HEK293T (cell line): Measurements from ENCODE around the gene MXD3.
A peak's percentile ranks its signal among the peaks of the same experiment; 100 is the strongest.

Source experiments
- ARNT ChIP-seq: fragments of 450-650 bp; IDR thresholded peaks from 2 replicates; pipeline ENCODE4 v1.6.1; 2017; ENCODE audit warnings: mild to moderate bottlenecking
- ELF4 ChIP-seq: fragments of 450-650 bp; IDR thresholded peaks from 2 replicates; pipeline ENCODE4 v1.6.1; 2017; ENCODE audit warnings: antibody characterized with exemption
- FOXA1 ChIP-seq: fragments of 450-650 bp; IDR thresholded peaks from 2 replicates; pipeline ENCODE4 v1.6.1; 2016; ENCODE audit warnings: mild to moderate bottlenecking
- FOXK2 ChIP-seq: fragments of 450-650 bp; IDR thresholded peaks from 2 replicates; pipeline ENCODE4 v1.6.1; 2016; ENCODE audit warnings: mild to moderate bottlenecking
- FOXM1 ChIP-seq: fragments of 450-650 bp; IDR thresholded peaks from 2 replicates; pipeline ENCODE4 v1.6.1; 2017; ENCODE audit warnings: mild to moderate bottlenecking, borderline replicate concordance
- L3MBTL2 ChIP-seq: fragments of 450-650 bp; conservative IDR thresholded peaks from 2 replicates; pipeline ENCODE4 v1.6.1; 2016; ENCODE audit warnings: mild to moderate bottlenecking
- NFRKB ChIP-seq: fragments of 450-650 bp; IDR thresholded peaks from 2 replicates; pipeline ENCODE4 v1.6.1; 2016; ENCODE audit warnings: mild to moderate bottlenecking, moderate library complexity
- SP1 ChIP-seq: fragments of 450-650 bp; IDR thresholded peaks from 2 replicates; pipeline ENCODE4 v1.6.1; 2017
- SUZ12 ChIP-seq: fragments of 450-650 bp; IDR thresholded peaks from 2 replicates; pipeline ENCODE4 v1.6.1; 2016; ENCODE audit warnings: mild to moderate bottlenecking
- TARDBP ChIP-seq: fragments of 450-650 bp; IDR thresholded peaks from 2 replicates; pipeline ENCODE4 v1.6.1; 2016
- ZNF384 ChIP-seq: fragments of 450-650 bp; IDR thresholded peaks from 2 replicates; pipeline ENCODE4 v1.6.1; 2016

DNA sequence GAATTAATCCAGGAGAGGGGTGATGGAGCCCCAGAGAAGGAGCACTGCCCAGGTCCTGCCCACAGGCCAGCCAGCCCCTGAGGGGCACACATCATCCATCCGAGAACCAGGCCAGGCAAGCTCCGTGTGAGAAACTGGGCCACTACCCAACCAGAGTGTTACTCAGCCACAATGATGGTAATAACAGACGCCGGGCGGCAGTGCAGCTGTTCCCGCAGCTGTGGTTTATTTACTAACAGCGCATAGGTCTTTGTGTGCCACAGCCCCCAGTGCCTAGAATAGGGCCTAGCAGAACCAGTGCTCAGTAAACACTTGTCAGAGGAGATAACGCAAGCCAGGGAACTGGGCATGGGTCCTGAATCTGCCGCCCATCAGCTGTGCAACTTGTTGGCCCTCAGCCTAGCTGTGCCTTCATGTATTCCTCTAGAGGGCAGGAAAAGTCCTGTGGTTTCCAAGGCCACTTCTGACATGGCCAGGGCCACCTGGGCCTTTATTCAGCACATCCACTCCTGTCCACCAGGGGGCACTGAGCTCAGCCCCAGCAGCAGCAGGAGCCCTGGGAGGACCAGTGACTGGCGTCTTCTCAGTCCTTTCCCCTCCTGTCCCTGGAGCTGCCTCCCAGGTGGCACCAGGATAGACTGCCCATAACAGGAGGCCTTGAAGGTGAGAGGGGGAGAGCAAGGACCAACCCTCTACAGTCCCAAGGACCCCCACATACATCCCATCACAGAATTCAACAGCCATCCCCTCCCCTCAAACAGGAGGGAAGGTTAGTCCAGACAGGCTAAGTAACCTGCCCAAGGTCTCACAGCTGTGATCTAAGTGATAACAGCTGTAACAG is 2.1 kb downstream of the MXD3 start:
- TF ChIP-seq NFRKB (no peak), L3MBTL2 (no peak), FOXM1 (no peak), SP1 (no peak), SUZ12 (no peak), ELF4 (no peak), FOXK2 (no peak), ARNT (peak; percentile 46; the same call in 1 of the 2 replicates), FOXA1 (no peak), ZNF384 (no peak), TARDBP (no peak)
